Measurements from ENCODE around the gene PARVG.

PARVG gene

GRCh38 chr22:44179989-44180705 lies 578 bp upstream of the PARVG start:
- Histone ChIP-seq H3K4me3 (ENCODE audit: low read length) (no peak overlapping the region), H3K4me1 (ENCODE audit: insufficient read depth, low read length) (peaks cover 11% of the 10 kb centered on the region), H3K27me3 (ENCODE audit: insufficient read depth, low read length) (no peaks in the 10 kb centered on the region), H3K9ac (ENCODE audit: low read depth, low read length) (no peak overlapping the region), H3K9me3 (ENCODE audit: insufficient read depth, low read depth, low read length) (no peaks in the 10 kb centered on the region), H3K27ac (ENCODE audit: low read depth, low read length) (no peak overlapping the region), H3K36me3 (ENCODE audit: insufficient read depth, low read length) (no peaks in the 10 kb centered on the region)
- WGBS = 91% methylated on average over 5 of the region's 6 CpGs

DNA sequence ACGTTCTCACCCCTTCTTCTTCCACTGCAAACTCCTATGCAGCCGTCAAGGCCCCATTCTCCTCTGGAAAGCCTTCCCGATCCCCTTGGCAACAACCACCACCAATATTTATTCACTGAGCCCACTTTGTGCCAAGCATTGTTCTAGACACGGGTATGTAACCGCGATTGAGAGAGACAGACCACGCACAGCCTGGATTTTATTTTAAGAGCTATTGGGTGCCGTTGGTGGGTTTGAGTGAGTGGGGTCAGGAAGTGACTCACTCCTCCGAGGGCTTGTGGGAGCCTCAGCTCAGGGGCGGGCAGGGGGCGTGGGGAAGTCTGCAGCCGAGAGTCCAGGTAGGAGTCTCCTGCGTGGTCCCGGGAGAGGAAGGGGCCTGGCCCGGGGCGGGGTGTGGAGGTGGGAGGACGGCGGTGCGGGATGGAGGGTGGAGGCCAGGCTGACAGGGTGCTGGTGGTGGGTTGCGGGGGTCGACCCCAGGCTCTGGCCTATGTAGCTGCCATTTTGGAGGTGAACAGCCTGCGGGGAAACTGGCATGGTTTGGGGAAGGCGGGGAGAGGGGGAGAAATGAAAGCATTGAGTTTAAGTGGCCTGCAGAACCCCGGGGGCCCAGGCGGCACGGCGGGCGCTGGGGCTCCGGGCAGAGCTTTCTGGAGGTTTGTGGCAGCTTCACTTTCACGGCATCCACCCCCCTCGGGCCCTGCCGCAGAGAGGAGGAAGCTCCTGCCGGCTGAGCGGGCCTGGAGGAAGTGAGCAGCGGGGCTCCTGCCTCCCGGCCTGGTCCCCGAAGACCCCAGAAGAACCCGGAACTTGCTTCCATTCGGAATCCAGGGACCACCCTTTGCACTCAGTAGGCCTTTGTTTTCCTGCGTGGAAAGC lies 547 bp downstream of the PARVG start:
- Histone ChIP-seq H3K27me3 (ENCODE audit: insufficient read depth, low read length) (no peaks in the 10 kb centered on the region), H3K27ac (ENCODE audit: low read depth, low read length) (no peak overlapping the region), H3K4me3 (ENCODE audit: low read length) (no peak overlapping the region), H3K4me1 (ENCODE audit: insufficient read depth, low read length) (peaks cover 11% of the 10 kb centered on the region), H3K9ac (ENCODE audit: low read depth, low read length) (no peak overlapping the region), H3K36me3 (ENCODE audit: insufficient read depth, low read length) (no peaks in the 10 kb centered on the region), H3K9me3 (ENCODE audit: insufficient read depth, low read depth, low read length) (no peaks in the 10 kb centered on the region)
- 88% methylated on average over 40 of the region's 40 CpGs for WGBS

GRCh38 chr22:44181912-44182587 lies 1.3 kb downstream of the PARVG start:
- Histone ChIP-seq H3K4me1 (ENCODE audit: insufficient read depth, low read length) (peaks cover 11% of the 10 kb centered on the region), H3K9ac (ENCODE audit: low read depth, low read length) (no peak overlapping the region)

GRCh38 chr22:44182588-44183286 lies 2.0 kb downstream of the PARVG start:
- no peaks in the 10 kb centered on the region for H3K9me3 ChIP-seq (ENCODE audit: insufficient read depth, low read depth, low read length)
- H3K4me3 ChIP-seq (ENCODE audit: low read length) = no peak overlapping the region
- no peak overlapping the region for H3K27ac ChIP-seq (ENCODE audit: low read depth, low read length)
- WGBS = 93% methylated on average over 17 of the region's 17 CpGs
- no peak overlapping the region for H3K9ac ChIP-seq (ENCODE audit: low read depth, low read length)
- H3K4me1 ChIP-seq (ENCODE audit: insufficient read depth, low read length) = peaks cover 11% of the 10 kb centered on the region
- no peaks in the 10 kb centered on the region for H3K27me3 ChIP-seq (ENCODE audit: insufficient read depth, low read length)
- H3K36me3 ChIP-seq (ENCODE audit: insufficient read depth, low read length) = no peaks in the 10 kb centered on the region

More at GRCh38 chr22:44181912-44182587, 1.3 kb downstream of the PARVG start:
- Histone ChIP-seq H3K27ac (ENCODE audit: low read depth, low read length) (no peak overlapping the region), H3K27me3 (ENCODE audit: insufficient read depth, low read length) (no peaks in the 10 kb centered on the region), H3K36me3 (ENCODE audit: insufficient read depth, low read length) (no peaks in the 10 kb centered on the region), H3K9me3 (ENCODE audit: insufficient read depth, low read depth, low read length) (no peaks in the 10 kb centered on the region), H3K4me3 (ENCODE audit: low read length) (no peak overlapping the region)
- WGBS = 95% methylated on average over 17 of the region's 17 CpGs

DNA sequence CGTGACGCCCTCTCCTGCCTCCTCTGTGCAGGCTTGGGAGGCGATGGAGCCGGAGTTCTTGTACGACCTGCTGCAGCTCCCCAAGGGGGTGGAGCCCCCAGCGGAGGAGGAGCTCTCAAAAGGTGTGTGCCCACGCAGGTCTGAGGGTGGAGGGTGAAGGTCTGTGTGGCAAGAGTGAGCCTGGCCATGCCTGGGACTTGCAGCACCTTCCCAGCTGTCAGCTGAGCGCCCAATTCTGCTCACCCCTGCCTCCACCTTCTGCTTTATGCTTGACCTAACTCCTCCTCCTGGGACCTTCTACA lies 2.5 kb downstream of the PARVG start:
- H3K27me3 ChIP-seq (ENCODE audit: insufficient read depth, low read length) = no peaks in the 10 kb centered on the region
- H3K36me3 ChIP-seq (ENCODE audit: insufficient read depth, low read length) = no peaks in the 10 kb centered on the region
- no peak overlapping the region for H3K9ac ChIP-seq (ENCODE audit: low read depth, low read length)
- no peaks in the 10 kb centered on the region for H3K9me3 ChIP-seq (ENCODE audit: insufficient read depth, low read depth, low read length)
- H3K4me3 ChIP-seq (ENCODE audit: low read length) = no peak overlapping the region
- 91% methylated on average over 8 of the region's 8 CpGs for WGBS
- no peak overlapping the region for H3K27ac ChIP-seq (ENCODE audit: low read depth, low read length)
- H3K4me1 ChIP-seq (ENCODE audit: insufficient read depth, low read length) = peaks cover 11% of the 10 kb centered on the region

DNA sequence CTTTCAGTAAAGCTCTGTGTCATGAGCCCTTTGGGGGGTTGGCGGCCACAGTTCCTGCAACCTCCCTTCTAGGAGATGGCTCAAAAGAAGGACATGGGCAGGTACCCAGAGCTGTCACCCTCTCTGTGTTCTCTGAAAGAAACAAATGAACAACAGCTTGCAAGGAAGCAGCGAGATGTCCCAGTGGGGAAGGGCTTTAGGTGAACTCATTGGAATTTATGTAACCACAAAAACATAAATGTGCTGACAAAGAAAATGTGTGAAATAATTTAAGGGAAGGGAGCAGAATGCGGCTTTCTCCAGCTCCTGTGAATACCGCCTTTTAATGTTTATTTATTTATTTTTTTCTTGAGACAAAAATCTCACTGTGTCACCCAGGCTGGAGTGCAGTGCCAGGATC lies 3.3 kb downstream of the PARVG start:
- Histone ChIP-seq H3K9ac (ENCODE audit: low read depth, low read length) (no peak overlapping the region), H3K27ac (ENCODE audit: low read depth, low read length) (no peak overlapping the region), H3K36me3 (ENCODE audit: insufficient read depth, low read length) (no peaks in the 10 kb centered on the region), H3K4me1 (ENCODE audit: insufficient read depth, low read length) (peaks cover 11% of the 10 kb centered on the region), H3K4me3 (ENCODE audit: low read length) (no peak overlapping the region), H3K9me3 (ENCODE audit: insufficient read depth, low read depth, low read length) (no peaks in the 10 kb centered on the region), H3K27me3 (ENCODE audit: insufficient read depth, low read length) (no peaks in the 10 kb centered on the region)
- WGBS = 92% methylated on average over 2 of the region's 4 CpGs

GRCh38 chr22:44185237-44186120 lies 4.8 kb downstream of the PARVG start:
- no peaks in the 10 kb centered on the region; the same call in 1 of the 2 replicates for H3K4me1 ChIP-seq (ENCODE audit: insufficient read depth, low read length)
- WGBS = 94% methylated on average over 16 of the region's 16 CpGs
- no peak overlapping the region for H3K27ac ChIP-seq (ENCODE audit: low read depth, low read length)
- no peak overlapping the region for H3K9ac ChIP-seq (ENCODE audit: low read depth, low read length)
- H3K4me3 ChIP-seq (ENCODE audit: low read length) = no peak overlapping the region
- H3K36me3 ChIP-seq (ENCODE audit: insufficient read depth, low read length) = no peaks in the 10 kb centered on the region
- H3K27me3 ChIP-seq (ENCODE audit: insufficient read depth, low read length) = no peaks in the 10 kb centered on the region
- H3K9me3 ChIP-seq (ENCODE audit: insufficient read depth, low read depth, low read length) = no peaks in the 10 kb centered on the region

- Histone ChIP-seq H3K27ac (ENCODE audit: low read depth, low read length) (no peak overlapping the region), H3K27me3 (ENCODE audit: insufficient read depth, low read length) (no peaks in the 10 kb centered on the region), H3K4me3 (ENCODE audit: low read length) (no peak overlapping the region), H3K9ac (ENCODE audit: low read depth, low read length) (no peak overlapping the region), H3K4me1 (ENCODE audit: insufficient read depth, low read length) (peaks cover 3% of the 10 kb centered on the region; the same call in 1 of the 2 replicates), H3K36me3 (ENCODE audit: insufficient read depth, low read length) (no peaks in the 10 kb centered on the region), H3K9me3 (ENCODE audit: insufficient read depth, low read depth, low read length) (no peaks in the 10 kb centered on the region)
- WGBS = 84% methylated on average over 8 of the region's 8 CpGs
Measured at GRCh38 chr22:44186121-44186510, 5.4 kb downstream of the PARVG start.

- Histone ChIP-seq H3K27me3 (ENCODE audit: insufficient read depth, low read length) (no peaks in the 10 kb centered on the region), H3K9me3 (ENCODE audit: insufficient read depth, low read depth, low read length) (no peaks in the 10 kb centered on the region), H3K27ac (ENCODE audit: low read depth, low read length) (no peak overlapping the region), H3K36me3 (ENCODE audit: insufficient read depth, low read length) (no peaks in the 10 kb centered on the region), H3K9ac (ENCODE audit: low read depth, low read length) (no peak overlapping the region), H3K4me1 (ENCODE audit: insufficient read depth, low read length) (peaks cover 3% of the 10 kb centered on the region; the same call in 1 of the 2 replicates), H3K4me3 (ENCODE audit: low read length) (no peak overlapping the region)
- WGBS = 91% methylated on average over 4 of the region's 4 CpGs
Measured at GRCh38 chr22:44186737-44187136, 6.0 kb downstream of the PARVG start.

DNA sequence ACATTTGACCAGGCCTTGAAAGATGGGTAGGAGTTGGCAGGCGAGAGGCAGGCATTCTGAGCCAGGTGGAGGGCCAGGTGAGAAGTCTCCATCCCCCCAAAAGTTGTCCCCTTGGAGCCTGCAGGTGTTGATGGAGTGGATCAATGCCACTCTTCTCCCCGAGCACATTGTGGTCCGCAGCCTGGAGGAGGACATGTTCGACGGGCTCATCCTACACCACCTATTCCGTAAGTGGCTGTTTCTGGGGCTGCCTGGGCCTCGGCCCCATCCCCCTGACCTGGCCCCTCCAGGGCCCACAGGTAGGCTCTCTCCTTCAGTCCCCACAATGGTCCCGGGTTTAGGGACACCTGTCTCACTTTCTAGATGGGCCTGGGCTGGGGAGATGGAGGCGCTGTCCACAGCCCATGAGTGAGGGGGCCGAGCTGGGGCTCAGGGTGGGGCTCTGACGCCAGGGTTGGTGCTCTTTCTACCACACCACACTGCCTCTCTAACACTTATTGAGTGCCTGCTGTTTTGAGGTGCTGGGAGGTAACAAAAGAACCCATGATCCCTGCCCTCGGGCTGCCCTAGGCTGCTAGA lies 7.0 kb downstream of the PARVG start:
- H3K4me1 ChIP-seq (ENCODE audit: insufficient read depth, low read length) = 0 out of 2 replicates have a peak, but pooled peaks cover 3% of the 10 kb centered on the region
- H3K36me3 ChIP-seq (ENCODE audit: insufficient read depth, low read length) = no peaks in the 10 kb centered on the region
- no peak overlapping the region for H3K9ac ChIP-seq (ENCODE audit: low read depth, low read length)
- H3K9me3 ChIP-seq (ENCODE audit: insufficient read depth, low read depth, low read length) = no peaks in the 10 kb centered on the region
- WGBS = 94% methylated on average over 12 of the region's 12 CpGs
- H3K27ac ChIP-seq (ENCODE audit: low read depth, low read length) = no peak overlapping the region
- H3K27me3 ChIP-seq (ENCODE audit: insufficient read depth, low read length) = no peaks in the 10 kb centered on the region
- H3K4me3 ChIP-seq (ENCODE audit: low read length) = no peak overlapping the region
